Endothelial cell (in vitro differentiated cells): Measurements from ENCODE around the gene TMCO6. TPM values are rescaled to one million over a fixed set of nuclear protein-coding genes. Genes with fewer than 3 reads are reported as not detected.
"Not testable (repeated sequence)": the region's sequence is repeated elsewhere in the genome, so short reads cannot be mapped to it uniquely, and the experiment has no call there.

Experiments used
- DNase-seq: peaks from one replicate; pipeline ENCODE4 v3.0.0; 2021; ENCODE audit warnings: low spot score
- H3K27ac Mint-ChIP-seq: one replicate; pipeline ENCODE4 v1.8.0; 2021; ENCODE audit warnings: mixed read lengths, inconsistent platforms; ENCODE audit not compliant: unreplicated experiment
- H3K27me3 Mint-ChIP-seq: one replicate; pipeline ENCODE4 v1.8.0; 2021; ENCODE audit warnings: mild to moderate bottlenecking, moderate library complexity, mixed read lengths, inconsistent platforms; ENCODE audit not compliant: unreplicated experiment
- H3K36me3 Mint-ChIP-seq: one replicate; pipeline ENCODE4 v1.8.0; 2021; ENCODE audit warnings: mild to moderate bottlenecking, low read depth, mixed read lengths, inconsistent platforms; ENCODE audit not compliant: unreplicated experiment
- H3K4me1 Mint-ChIP-seq: one replicate; pipeline ENCODE4 v1.8.0; 2021; ENCODE audit warnings: mild to moderate bottlenecking, mixed read lengths, inconsistent platforms; ENCODE audit not compliant: unreplicated experiment
- H3K4me3 Mint-ChIP-seq: one replicate; pipeline ENCODE4 v1.8.0; 2021; ENCODE audit warnings: mild to moderate bottlenecking, mixed read lengths, inconsistent platforms; ENCODE audit not compliant: unreplicated experiment
- H3K9me3 Mint-ChIP-seq: one replicate; pipeline ENCODE4 v1.8.0; 2021; ENCODE audit warnings: mixed read lengths, inconsistent platforms; ENCODE audit not compliant: unreplicated experiment
- CTCF ChIP-seq: fragments of 200-600 bp; sonication (generic); IDR thresholded peaks from one replicate; pipeline ENCODE4 v1.5.0; 2021; ENCODE audit warnings: antibody characterized with exemption; ENCODE audit not compliant: unreplicated experiment
- total RNA-seq: library from RNA; stranded (reverse); fragmentation: NEBNext Ultra II Directional; extraction: Animal tissue kit (Norgen Biotek cat#: 25700); gene quantifications from one replicate; pipeline ENCODE4 v1.2.1, GENCODE V29; 2021; ENCODE audit not compliant: unreplicated experiment

The TMCO6 gene
- total RNA-seq, 1 donor from 2014 or later = 22.7 TPM

GRCh38 chr5:140595538-140596300 is 43.5 kb upstream of the TMCO6 start:
- Mint-ChIP-seq H3K27ac (peak overlapping the region; percentile 38), H3K9me3 (no peaks in the 10 kb centered on the region), H3K36me3 (no peaks in the 10 kb centered on the region), H3K27me3 (peaks cover 2% of the 10 kb centered on the region), H3K4me3 (no peak overlapping the region), H3K4me1 (no peaks in the 10 kb centered on the region)
- no peak for TF ChIP-seq CTCF
- no peak for DNase-seq

GRCh38 chr5:140596321-140596741 is 42.9 kb upstream of the TMCO6 start:
- TF ChIP-seq CTCF = no peak
- Mint-ChIP-seq H3K9me3 (no peaks in the 10 kb centered on the region), H3K4me3 (no peak overlapping the region), H3K27me3 (peaks cover 2% of the 10 kb centered on the region), H3K4me1 (no peaks in the 10 kb centered on the region), H3K27ac (no peak overlapping the region), H3K36me3 (no peaks in the 10 kb centered on the region)
- no peak for DNase-seq

GRCh38 chr5:140598836-140599235 is 40.4 kb upstream of the TMCO6 start:
- no peaks in the 10 kb centered on the region for H3K36me3 Mint-ChIP-seq
- peaks cover 2% of the 10 kb centered on the region for H3K27me3 Mint-ChIP-seq
- DNase-seq = no peak
- H3K9me3 Mint-ChIP-seq = no peaks in the 10 kb centered on the region
- H3K4me1 Mint-ChIP-seq = no peaks in the 10 kb centered on the region
- no peak overlapping the region for H3K4me3 Mint-ChIP-seq
- TF ChIP-seq CTCF = no peak
- H3K27ac Mint-ChIP-seq = no peak overlapping the region

GRCh38 chr5:140600096-140600495 is 39.2 kb upstream of the TMCO6 start:
- H3K4me1 Mint-ChIP-seq = no peaks in the 10 kb centered on the region
- H3K4me3 Mint-ChIP-seq = no peak overlapping the region
- H3K27ac Mint-ChIP-seq = no peak overlapping the region
- peaks cover 1% of the 10 kb centered on the region for H3K27me3 Mint-ChIP-seq
- no peak for TF ChIP-seq CTCF
- no peaks in the 10 kb centered on the region for H3K9me3 Mint-ChIP-seq
- no peak for DNase-seq
- no peaks in the 10 kb centered on the region for H3K36me3 Mint-ChIP-seq

- H3K36me3 Mint-ChIP-seq = no peaks in the 10 kb centered on the region
- no peak for DNase-seq
- H3K4me3 Mint-ChIP-seq = no peak overlapping the region
- H3K27ac Mint-ChIP-seq = no peak overlapping the region
- H3K27me3 Mint-ChIP-seq = no peaks in the 10 kb centered on the region
- H3K4me1 Mint-ChIP-seq = no peaks in the 10 kb centered on the region
- no peak for TF ChIP-seq CTCF
- no peaks in the 10 kb centered on the region for H3K9me3 Mint-ChIP-seq
These were observed 37.1 kb upstream of the TMCO6 start for GRCh38 chr5:140602147-140602546.

- not testable (repeated sequence) for H3K4me3 Mint-ChIP-seq, H3K27me3 Mint-ChIP-seq, H3K36me3 Mint-ChIP-seq, H3K9me3 Mint-ChIP-seq, H3K4me1 Mint-ChIP-seq, DNase-seq, H3K27ac Mint-ChIP-seq
These were observed 35.9 kb upstream of the TMCO6 start for GRCh38 chr5:140603446-140603698.
